ENCODE measurements around the gene FOLR1.

DNA sequence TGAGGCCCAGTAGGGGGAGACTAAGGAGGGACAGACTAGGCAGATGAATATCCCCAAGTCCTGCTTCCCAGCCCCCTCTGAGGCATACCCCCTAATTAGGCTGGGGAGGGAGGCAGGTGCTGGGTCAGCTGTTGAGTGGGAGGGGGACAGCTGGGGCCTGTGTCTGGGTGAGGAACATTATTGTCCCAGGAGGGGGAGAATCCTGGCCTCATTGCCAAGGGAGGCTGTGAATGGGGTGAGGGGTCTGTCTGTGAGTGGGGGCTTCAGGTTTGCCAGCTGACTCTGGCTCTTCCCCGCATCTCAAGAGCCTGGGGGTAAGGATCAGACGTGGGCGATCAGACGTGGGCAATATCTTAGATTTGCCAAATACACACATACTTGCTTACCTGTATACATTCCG, 34.8 kb downstream of the FOLR1 start:
- TF ChIP-seq POLR2A (IDR thresholded peaks at IDR 0.05) (no peak), CTCF (IDR thresholded peaks at IDR 0.05) (no peak)
